ENCODE data around the gene SNRK.

SNRK gene

DNA sequence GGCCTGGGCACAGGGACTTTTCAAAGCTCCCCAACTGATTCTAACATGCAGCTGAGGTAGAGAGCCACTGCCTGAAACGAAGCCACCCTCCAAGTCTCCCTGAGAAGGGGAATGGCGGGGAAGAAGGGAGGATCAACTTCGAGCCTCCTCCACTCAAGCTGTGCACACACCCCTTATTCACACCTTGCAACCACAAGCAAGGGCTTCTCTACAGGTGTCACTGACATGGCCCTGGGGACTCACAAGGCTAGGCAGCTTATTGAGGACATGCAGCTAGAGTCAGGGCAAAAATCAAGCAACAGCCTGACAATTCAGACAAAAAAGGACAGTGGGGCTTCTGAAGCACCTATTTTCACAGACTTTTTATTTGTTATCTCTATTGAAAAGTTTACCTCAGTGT lies 85.2 kb downstream of the SNRK start:
- no peak for DNase-seq

DNA sequence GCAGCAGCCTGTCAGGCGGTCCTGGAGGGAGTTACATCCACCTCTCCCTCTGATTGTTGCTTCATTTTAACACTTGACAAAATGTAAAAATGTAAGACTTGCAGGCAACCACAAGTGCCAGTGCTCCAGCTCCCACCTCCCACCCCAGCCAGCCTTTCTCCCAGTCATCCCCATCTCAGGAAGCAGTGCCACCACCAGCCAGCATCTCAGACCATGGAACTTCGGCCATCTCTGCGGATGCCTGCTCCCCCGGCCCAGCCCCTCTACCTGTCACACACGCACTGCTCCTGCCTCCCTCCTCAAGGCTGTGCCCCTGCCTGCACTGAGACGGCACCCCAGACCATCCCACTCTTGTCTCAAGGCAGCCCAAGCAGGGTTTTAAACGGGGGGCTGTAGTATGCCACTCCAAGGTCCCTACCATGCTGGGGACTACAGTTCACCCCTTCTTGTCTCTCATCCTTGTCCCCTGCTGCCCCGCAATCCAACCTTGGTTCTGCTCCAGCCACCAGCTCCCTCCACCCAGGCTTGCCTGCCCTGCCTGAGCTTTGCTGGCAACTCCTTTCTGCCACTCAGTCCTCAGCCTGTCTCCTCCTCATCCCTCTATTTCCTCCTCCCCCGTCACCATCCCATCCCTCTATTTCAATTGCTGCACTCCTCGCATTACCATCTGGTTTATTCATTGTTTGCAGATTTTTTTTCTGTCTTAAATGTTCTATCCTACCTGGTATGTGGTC lies 85.8 kb downstream of the SNRK start:
- no peak for DNase-seq

DNA sequence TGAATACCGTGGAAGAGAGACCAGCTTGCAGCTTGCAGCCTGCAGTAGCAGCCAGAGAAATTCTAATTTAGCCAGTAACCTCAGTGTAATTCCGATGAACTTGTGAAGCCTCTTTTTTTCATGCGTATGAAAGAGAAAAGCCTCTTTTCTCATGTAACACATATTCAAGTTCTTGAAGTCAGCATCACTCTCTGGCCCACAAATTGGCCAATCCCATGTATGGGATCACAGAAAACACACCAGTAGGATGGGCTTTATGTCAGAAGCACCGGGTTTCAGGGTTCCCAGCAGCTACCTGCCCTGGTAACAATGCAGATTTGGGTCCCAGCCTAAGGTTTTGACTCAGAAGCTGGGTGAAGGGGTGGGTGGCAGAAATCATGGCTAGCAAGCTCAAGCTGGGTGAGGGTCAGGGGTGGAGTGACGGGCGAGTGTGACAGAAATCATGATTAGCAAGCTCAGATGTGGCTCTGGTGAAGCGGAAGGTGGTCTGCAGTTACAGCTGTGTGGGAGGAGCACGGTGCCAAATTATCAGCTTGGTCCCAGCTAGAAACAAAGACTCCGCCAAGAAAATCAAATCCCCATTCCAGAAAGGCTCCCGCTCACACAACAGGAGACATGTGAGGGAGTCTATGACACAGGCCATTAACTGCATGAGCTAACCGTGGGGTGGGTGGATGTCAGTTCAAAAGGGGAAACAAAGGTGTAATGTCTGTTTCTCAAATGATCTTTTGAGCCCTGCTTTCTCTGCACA lies 86.6 kb downstream of the SNRK start:
- peak; percentile 62 for DNase-seq

DNA sequence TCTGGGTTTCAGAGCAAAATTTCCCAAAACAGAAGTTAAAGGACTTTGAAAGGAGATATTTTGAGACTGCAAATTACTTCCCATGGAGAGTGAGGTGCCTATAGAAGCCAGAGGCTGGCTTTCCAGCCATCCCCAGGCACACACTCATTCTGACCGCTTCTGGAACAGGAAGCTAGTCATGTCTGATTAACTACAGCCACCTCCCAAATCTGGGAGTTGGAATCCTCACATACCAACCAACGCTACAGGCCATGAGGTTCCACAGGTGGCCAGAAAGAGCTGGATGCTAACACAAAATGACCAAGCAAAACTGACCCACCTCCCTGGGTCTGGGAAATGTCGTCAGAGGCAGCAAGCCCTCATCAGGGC lies 87.2 kb downstream of the SNRK start:
- peak; percentile 58 for DNase-seq

DNA sequence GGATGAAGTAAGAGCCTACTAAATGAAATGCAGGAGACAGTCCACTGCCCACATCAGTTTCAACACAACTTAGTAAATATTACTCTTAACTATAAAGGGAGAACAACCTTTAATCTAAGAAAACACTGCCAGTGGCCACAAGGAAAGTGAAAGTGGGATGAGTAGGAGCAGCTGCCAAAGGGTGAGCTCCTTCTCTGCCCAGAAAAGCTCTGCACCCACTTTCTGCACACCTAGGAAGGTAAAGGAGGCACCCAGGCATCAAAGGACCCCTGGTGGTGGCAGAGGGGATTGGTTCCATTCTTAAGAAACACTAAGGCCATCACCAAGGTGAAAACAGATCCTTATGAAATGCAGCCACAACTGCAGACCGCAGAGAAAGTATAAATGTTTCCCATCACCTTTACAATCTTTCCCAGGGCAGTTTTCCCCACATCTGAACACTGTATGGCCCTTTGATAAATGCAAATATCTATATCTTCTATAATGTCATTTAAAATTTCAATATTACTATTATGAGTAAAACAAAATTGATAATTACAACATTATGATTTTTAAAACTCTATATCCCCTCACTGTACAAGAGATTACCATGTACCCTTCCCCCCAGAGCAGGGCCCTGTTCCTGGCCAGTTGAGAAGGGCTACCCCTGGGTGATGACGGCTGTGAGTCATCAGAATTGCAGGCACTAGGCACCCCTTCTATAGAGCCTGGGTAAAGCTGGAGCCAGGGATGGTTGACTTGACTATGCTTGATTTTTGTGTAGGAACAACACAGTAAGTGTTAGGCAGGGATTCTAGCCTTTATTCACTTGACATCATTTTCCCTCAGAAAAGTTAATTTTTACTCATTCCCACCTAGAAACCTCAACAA lies 92.0 kb downstream of the SNRK start:
- no peak for DNase-seq

DNA sequence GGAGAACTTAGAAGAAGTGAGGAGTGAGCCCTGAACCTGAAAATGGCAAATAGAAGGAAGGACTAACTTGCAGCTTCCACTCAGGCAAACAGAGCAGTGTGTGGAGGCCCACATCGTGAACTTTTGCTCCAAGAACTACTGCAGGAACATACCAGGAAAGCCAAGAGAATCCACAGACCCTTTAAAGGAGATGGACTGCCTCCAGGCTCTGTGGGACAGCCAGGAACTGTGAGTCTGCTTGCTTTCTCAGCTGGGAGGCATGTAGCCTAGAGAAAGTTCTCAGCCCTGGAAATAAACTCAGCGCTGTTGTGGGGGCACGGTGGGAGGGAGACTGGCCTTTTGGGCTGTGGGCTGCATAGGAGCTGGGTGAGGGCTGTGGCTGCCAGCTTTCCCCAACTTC lies 93.0 kb downstream of the SNRK start:
- DNase-seq = no peak

DNA sequence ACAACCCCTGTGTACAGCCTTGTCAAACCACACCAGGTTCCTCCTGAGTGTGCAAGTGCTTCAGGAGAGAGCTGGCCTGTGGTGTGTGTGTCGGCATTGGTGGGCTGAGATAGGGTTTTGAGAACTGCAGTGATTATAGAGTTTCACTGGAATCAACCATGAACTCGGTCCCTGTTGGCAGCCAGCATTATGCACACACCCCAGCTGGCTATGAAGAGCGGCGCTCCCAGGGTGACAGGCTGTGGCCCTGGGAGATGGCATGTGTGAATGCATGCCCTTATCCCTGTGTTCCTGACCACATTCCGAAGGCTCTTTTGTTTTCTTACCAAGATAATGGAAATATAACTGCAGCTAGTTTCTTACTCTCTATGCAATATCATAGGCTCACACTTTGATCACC lies 101.8 kb downstream of the SNRK start:
- no peak for DNase-seq

DNA sequence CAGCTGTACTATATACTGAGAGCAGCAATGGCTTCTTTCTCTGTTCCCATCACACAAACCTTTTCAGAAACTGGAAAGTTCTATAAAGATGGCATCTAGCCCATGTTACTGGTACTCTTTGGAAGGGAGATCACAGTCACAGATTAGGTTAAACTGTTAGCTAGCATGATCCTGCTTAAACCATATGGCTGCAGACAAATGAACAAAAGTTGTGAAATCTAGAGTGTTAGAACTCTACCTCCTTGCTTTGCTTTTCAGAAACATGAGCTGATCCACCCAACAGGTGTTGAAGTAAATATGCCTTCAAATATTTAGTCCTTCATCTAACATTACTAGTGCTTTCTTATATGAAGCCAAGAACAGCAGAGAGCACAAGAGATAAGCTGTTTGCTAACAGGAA lies 102.6 kb downstream of the SNRK start:
- DNase-seq = no peak

DNA sequence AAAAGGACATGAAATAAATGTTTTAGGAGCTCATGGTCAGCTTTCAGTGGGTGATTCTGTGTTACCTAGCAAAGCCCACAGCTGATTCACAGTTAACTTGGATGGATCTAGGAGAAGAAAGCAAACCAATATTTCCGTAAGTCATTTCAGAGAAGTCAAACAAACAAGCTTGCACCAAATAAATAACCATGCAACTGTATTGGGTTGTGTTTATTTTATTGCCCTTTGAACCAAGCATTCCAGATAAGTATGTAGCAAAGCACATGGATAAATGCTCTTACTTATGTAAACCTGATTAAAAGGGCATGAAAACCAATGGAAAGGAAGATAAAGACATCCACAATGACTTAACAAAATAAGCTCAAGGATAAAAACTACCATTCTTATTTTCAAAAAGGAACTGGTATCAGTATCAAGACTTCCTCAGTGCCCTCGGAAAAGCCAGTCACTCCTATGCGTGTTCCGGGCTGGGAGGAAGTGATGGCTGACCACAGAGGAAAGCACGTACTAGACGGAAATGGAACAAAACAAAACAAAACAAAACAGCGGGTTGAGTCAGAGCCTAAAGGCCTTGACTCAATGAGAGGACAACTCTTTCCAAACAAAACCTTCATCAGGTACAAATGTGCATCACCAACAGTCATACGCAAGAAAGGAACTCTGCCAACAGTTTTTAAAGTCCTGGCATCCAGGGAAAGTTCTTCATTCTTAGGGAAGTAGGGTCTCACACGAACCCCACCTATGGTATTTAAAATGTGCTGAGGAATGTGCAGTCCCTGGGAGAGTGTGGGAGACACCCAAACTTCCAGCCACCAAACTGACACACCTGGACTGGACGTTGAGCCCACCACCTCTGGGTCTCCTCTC lies 103.3 kb downstream of the SNRK start:
- DNase-seq = no peak

DNA sequence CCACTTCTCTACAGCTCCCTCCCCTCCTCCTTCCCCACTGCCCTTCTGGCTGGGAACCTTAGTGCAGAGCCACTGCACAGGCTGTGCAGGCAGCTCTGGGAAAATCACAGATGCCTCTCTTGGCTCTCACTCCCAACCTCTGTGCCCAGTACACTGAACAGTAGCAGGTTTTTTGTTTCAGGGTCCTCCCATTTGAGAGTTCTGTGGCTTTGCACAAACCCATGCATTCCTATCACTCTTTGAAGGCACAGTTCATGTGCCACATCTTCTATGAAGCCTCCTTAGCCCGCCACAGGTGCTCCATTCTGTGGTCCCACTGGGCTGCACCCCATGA lies 103.9 kb downstream of the SNRK start:
- no peak for DNase-seq

DNA sequence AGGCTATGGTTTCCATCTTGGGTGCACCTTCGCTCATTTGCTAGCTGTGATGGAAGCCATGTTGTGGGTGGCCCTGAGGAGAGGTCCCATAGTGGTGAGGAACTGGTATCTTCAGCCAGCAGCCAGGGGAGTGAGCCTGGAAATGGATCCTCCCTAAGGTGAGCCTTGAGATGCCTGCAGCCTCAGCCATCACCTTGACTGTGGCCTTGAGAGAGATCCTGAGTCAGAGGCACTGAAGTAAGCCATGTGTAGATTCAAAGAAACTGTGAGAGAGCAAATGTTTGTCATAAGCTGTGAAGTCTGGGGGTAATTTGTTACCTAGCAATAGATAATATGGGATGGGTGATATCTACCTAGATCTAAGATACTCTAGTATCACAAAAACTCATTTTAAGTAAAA lies 105.3 kb downstream of the SNRK start:
- DNase-seq = no peak

DNA sequence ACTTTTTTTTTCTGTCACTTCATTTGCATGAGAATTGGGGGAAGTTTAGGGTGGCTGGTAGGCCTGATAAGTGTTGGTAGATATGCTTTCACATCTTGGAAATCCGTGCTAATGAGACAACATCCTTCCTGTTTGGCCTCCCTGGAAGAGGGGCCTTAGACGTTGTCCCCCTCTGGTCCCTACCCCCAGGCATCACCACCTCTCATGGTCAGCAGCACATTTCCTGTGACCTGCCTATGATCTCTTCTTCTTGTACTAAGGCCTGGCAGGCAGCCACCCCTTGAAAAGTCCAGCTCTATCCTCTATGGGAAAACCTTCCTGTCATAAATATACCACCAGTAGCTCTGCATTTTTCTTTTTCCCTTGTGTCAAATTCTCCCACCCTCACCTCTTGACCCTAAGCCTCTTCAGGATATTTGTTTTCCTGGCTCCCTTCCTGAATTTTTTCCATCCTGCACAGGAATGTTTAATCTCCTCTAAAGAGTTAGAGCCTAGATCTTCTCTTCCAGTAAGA lies 107.8 kb downstream of the SNRK start:
- DNase-seq = no peak

DNA sequence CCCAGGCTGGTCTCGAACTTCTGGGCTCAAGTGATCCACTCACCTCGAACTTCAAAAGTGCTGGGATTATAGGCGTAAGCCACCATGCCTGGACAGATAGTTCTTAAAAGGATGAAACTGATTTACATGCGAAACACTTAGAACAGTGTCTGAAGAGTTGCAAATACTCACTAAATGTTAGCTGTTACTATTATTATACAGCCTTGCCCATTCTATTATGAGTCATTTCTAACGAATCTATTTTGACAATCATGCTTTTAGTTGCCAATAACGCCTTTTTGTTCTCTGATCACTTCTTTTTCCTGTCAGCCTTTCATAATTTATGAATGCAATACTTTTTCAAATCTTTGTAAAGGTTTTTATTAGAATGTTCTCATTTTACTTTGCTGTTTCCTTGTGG lies 112.7 kb downstream of the SNRK start:
- DNase-seq = no peak

DNA sequence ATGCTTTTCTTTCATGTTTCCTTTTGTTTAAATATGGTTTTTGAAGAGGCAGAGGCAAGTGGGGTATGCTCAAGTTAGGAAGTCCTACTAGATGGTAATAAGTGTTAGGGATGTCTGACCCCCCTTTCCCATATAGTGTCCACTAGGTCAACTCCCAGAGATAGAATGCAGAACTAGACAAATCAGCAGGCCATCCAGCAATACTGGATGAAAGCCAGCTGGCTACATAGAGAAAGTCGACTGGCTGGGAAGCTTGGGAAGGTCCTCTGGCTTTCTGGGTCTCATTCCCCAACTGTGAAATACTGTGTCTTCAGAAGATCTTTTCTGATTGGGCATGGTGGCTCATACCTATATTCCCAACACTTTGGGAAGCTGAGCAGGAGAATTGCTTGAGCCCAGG lies 113.8 kb downstream of the SNRK start:
- no peak for DNase-seq

All from right kidney (tissue), 1 donor.